HTR-8/SVneo (cell line): ENCODE results near the gene AXL.
A peak's percentile ranks its signal among the peaks of the same experiment; 100 is the strongest.
"Not testable (repeated sequence)": the region's sequence is repeated elsewhere in the genome, so short reads cannot be mapped to it uniquely, and the experiment has no call there.

Experiments
- DNase-seq: peaks from one replicate; pipeline ENCODE4 v3.0.0; 2011; ENCODE audit warnings: low spot score, mixed read lengths; ENCODE audit not compliant: insufficient read length
- FAIRE-seq: peaks from 2 replicates; lab custom pipeline; 2011; peaks lifted over from hg19 to GRCh38; lab: Jason Lieb, UNC

AXL gene

DNA sequence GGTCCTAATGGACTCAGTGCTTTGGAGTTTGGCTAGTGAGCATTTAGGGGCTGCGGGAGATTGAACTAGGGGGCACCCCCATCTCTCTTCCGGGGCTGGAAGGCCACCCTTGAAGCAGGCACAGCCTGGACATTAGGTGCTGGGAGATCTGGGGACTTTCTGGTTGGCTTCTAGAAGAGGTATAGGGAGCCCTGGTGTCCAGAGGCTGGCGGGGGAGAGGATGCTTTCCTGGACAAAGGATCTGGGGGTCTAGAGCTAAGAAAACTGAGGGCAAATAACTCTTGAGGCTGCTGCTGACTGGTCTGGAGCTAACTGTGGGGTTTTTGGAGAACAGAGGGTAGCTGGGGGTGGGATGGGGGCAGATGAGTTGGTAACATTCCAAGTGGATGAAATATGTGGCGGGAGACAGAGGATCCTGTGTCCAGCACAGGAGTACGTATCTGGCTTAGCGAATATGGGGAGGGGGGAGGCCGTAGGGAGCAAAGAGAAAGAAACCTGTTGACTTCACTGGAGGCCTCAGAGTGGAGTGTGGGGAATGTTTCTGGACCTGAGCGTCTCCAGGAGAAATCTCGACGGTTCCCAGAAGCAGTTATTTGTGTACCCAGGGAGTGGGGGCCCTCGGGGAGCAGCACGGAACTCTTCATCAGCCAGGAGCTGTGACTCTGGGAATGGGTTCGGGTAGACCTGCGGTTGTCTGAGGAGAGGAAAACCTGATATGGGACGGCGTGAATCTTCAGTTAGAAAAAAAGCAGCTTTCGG is 46.6 kb downstream of the AXL start:
- DNase-seq (peak; percentile 23), FAIRE-seq (no peak)

DNA sequence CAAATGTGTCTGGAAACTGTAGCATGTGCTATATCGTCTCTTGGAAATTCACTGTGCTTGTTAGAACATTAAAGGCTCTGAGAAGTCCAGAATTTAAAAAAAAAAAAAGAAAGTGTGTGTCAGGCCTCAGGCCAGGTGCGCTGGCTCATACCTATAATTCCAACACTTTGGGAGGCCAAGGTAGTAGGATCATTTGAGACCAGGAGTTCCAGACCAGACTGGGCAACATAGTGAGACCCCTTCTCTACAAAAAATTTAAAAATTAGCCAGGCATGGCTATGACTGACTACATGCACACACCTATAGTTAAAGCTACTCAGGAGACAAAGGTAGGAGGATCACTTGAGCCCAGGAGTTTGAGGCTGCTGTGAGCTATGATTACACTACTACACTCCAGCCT is 50.0 kb downstream of the AXL start:
- DNase-seq (no peak), FAIRE-seq (no peak)

DNA sequence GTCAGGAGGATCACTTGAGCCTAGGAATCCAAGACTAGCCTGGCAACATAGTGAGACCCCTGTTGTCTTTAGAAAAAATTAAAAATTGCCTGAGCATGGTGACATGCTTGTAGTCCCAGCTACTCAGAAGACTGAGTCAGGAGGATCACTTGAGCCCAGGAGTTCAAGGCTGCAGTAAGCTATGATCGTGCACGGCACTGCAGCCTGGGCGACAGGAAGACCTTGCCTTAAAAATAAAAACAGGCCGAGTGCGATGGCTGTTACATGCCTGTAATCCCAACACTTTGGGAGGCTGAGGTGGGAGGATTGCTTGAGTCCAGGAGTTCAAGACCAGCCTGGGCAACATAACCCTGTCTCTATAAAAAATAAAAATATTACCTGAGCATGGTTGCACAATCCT is 50.5 kb downstream of the AXL start:
- no peak for DNase-seq
- no peak for FAIRE-seq

DNA sequence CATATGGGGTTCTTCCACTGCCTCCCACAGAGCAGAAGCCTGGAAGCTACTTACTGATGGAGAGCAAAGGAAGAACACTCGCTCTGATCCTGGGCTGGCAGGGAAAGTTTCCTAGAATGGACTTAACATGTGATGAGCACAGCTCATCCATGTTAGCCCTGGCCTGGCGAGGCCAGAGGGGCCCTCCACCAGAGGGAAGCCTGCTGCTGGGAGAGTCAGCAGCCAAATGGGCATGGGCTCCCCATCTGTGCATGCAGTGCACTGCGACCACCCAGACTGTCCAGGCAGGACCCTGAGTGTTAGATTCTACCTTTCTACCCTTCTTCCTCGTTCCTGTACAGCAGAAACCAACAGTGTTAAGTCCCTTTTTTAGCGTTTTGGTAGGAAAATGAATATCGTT is 54.1 kb downstream of the AXL start:
- no peak for FAIRE-seq
- DNase-seq, result no peak

DNA sequence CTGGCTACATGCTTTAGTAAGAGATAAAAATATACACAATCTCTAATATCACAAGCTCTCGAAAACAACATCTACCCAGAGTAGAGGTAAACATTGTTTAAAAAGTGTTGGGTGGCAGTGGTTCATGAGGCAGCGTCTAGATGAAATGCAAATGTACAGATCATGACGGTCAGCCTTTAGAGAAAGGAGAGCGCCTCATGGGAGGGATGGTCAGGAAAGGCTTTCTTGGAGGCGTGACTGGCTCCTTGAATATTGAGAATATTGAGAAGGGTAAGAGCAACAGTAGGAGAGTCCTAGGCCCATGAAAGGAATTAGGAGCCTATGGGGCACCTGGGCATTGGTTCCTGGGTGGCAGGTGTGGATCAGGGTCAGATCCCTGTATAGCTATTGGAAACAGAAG is 55.8 kb downstream of the AXL start:
- FAIRE-seq, result no peak
- no peak for DNase-seq

DNA sequence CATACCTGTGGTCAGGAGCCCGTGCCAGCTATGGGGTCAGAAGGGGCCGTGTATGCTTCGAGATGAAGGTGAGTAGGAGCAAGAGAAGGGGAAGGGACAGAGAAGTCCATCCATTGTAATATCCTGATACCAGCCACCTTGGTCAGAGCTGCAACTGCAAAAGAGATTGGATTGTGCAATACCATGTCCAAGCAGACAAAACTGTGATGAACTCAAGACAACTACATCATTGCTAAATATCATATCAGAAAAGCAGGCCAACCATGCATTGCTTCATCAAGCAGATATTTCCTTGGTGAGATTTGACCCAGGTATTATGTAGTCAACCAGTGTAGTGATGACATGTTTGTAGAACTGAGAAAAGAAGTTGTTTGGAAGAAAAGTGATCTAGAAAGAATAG is 57.2 kb downstream of the AXL start:
- no peak for FAIRE-seq
- DNase-seq, result no peak

DNA sequence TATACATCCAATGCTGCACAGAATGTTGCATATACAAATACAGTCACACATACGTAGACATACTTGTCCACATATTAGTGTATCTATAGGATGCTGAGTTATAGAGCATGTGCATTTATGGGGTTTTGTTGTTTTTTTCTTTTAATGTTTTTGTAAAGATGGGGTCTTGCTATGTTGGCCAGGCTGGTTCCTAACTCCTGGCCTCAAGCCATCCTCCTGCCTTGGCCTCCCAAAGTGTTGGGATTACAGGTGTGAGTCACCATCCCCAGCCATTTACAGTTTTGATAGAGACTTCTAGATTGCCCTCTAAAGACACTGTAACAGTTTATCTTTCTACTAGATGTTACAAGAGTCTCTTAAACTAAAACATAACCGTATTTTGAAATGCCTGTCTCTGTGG is 59.5 kb downstream of the AXL start:
- no peak for DNase-seq
- no peak for FAIRE-seq

DNA sequence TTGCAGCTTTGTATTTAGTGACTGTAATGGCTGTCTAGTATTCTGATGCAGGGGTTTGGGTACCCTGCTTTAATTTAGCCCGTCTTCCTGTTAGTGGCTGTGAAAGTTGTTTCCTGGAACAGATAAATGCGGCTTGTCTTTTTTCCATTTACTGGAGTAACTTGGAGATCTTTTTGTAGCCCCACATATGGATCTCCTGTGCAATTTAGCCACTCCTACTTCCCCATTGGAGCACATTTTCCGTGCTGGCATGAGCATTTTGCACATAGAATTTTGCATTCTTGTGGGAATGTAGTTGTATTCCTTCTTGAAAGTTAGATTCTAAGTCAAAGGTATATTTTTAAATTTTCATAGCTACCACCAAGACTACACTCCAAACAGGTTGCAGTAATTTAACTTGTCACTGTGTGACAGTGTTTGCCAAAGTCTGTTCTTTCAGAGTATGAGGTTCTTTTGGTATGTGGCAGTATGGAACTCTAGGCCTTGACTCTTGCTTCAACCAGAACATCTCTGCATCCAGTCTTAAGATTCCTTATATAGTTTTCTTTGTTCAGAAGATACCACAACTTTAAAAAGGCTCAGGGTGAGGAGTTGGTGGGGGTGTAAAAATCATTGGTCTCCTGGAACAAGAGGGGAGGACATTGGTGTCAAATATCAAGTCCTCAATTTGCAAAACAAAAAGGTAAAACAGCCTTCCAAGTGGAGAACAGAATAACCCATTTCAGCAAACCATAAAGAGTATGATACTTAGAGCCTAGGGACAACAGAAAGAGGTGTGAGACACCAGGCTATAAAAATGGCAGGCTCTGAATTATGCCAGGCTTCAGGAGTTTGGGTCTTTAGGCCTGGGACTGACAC is 69.9 kb downstream of the AXL start:
- DNase-seq (no peak), FAIRE-seq (no peak)

DNA sequence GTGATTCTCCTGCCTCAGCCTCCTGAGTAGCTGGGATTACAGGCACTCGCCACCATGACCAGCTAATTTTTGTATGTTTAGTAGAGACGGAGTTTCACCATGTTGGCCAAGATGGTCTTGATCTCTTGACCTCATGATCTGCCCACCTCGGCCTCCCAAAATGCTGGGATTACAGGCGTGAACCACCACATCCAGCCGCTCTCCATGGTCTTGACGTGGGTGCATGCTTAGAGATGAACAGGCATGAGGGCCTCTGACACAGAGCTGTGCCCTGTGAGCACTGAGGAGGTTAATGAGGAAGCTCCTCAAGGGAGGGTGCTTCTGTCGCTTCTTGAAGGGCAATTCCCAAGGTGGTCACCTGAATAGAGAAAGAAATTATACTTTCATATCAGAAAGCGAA is 70.8 kb downstream of the AXL start:
- not testable (repeated sequence) for FAIRE-seq, DNase-seq

DNA sequence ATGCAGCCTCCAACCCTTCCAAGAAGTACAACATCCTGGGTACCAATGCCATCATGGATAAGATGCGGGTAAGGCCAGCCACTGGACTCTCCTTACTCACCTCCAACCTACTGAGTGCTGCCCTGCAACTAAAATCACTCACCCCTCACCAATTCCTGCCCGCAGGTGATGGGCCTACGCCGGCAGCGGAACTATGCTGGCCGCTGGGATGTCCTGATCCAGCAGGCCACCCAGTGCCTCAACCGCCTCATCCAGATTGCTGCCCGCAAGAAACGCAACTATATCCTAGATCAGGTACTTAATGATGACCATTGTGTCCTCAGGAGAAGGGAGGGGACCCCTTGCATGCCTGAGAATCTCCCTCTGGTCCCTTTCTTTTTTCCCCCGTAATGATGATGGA is 75.4 kb downstream of the AXL start:
- no peak for FAIRE-seq
- no peak for DNase-seq

DNA sequence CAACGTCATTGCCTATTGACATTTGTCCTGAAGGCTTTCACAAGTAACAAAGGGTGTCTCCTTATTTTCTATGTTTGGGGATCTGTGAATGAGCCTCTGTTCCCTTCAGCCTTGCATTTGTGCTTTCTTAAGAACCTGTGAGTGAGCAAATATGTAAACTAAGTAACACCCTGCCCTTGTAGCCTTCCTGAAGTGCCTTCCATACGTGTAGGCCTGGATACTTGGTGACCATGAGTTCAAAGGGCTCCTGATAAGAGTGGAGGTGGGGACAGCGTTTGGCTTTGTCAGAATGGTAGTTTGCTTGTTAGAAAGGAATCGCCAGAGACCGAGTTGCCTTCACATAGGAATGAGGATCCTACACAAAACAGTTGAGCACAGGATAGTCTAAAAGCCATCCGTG is 76.5 kb downstream of the AXL start:
- FAIRE-seq, result no peak

DNA sequence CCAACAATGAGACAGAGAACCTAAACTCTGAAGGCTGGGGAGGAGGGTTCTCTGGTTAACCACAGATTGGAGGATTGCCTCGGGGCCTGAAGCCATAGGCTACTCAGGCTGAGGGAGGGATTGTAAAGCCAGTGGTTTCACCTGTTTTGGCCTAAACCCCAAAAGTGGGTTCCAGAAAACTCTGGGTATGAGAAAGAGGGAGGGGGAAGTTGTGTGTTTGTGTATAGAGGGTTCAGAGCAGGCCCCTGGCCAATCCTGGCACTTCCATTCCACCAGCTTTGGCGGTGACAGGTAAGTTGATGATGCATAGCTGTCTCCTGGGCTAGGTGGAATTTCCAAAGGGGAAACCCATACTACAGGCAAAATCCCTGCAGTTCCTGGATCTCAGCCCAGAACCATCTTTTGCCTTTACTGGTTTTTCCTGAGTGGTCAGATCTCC is 77.4 kb downstream of the AXL start:
- DNase-seq, result no peak
- no peak for FAIRE-seq

More for the DNA sequence above, 76.5 kb downstream of the AXL start:
- no peak for DNase-seq

DNA sequence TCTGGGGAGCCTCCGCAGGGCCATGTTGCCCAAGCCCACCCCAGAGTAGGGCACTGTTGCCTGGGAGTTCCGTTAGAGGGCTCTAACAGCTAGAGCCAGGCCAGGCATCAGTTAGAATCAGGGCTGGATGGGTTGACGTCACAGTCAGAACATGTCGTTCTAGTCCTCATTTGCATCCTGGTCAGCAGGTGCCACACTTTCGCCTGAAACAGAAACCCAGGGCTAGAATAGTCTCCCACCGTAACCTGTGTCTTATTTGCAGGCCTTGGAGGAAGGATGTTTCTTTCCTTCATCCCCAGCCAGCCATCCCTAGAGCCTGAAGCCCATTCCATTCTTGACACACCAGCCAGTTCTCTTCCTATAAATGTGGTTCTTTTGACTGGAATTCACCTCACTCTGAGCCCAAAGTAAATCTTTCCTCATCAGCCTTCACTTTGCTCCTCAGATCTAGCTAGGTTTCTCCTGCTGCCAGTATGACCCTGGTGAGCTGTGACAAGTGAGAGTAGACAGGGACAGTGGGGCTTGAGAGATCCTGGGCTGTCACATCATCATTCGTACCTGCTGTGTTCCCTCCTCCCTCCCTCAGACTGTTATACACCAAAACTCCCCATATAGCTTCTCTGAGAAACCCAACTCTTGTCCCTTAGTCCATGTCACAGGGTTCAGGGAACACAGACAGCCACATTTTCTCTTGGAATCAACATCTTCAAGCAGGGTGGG is 78.8 kb downstream of the AXL start:
- DNase-seq (no peak), FAIRE-seq (no peak)

DNA sequence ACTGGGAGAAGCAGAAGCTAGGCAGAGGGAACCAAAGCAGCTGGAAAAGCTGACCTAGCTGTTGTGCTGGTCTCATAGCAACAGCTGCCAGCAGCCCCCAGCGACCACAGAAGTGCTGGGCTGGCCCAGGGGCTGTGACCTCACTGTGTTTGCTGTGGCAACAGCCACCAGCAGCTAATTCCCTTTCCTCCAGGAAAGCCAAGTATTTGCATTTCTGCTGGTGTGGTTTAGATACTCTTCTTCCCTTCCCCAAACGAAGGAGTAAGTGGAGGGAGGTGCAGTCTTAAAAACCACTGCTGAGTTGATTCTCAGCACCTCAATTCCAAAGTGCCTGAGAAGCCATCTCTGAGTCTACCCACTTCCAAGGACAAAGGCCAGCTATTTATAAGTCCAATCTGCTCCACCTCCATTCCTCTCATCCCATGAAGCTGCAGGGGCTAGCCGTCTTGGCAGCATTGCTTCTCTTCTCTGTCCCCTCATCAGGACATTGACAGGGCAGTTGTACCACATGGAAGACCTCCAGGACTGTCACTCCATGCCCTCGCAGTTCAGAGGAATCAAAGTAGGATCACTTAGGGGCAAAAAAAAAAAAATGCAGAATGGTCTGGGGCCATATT is 79.4 kb downstream of the AXL start:
- DNase-seq (no peak), FAIRE-seq (no peak)

DNA sequence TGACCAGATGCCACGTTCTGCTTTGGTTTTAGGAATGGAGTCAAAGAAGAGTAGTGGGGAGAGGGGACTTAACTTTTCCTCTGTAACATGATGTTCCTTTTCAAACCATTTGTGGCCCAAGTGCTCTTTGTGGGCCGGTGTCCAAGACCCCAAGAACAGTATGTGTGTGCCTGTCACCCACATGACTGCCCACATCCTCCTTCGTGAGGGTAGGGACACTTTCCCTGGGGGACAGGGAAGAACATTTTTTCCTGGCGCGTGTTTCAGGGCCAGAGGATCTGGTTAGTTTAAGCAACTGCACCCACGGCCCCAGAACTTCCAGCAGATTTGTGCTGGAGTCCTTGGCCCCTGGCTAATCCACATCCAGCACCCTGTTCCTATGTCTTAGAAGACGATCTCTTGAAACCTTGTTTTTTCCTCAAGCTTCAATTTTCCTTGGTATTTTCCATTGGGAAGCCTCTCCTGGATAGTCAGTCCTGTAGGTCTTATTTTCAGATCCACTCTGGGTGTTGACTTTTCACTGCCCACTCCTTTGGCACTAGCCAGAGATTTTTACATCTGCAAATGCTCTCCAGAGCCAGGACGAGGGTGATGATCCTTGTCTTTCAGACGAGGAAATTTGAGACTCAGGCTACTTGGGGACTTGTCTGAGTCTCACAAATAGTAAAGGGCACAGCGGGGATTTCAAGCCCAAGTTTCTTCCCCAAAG is 80.2 kb downstream of the AXL start:
- DNase-seq, result no peak
- FAIRE-seq, result no peak

DNA sequence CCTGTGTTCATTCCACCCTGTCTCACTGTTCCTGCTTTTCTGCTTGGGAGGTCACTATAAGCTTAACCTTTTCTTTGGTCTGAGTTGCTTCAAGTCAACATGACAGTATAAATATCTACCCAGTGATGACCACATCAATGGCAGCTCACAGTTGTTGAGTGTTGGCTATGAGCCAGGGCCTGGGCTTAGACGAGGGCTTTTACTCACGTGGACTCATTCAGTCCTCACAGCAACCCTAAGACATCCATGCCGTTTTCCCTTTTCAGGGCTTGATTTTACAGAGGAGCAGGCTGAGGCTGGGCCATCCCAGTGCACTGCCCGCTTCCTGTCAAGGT is 80.7 kb downstream of the AXL start:
- DNase-seq (no peak), FAIRE-seq (no peak)

DNA sequence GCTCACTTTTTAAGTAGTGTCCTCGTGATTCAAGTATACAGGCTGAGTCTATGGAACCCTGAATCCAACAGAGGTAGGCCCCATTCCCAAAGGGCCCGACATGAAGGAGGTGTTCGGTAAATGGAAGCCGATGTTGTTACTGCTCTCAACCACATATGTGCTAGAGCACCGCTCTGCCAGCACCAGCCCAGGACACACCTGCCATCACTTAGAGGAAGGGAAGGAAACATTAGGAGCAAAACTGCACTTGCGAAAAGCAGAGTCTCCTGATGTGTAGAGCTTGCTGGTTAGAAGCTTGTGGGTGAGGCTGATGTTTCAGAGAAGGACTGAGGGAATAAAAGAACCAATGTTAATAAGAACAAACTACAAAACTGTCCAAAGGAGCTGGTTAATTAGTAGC is 81.5 kb downstream of the AXL start:
- no peak for FAIRE-seq

DNA sequence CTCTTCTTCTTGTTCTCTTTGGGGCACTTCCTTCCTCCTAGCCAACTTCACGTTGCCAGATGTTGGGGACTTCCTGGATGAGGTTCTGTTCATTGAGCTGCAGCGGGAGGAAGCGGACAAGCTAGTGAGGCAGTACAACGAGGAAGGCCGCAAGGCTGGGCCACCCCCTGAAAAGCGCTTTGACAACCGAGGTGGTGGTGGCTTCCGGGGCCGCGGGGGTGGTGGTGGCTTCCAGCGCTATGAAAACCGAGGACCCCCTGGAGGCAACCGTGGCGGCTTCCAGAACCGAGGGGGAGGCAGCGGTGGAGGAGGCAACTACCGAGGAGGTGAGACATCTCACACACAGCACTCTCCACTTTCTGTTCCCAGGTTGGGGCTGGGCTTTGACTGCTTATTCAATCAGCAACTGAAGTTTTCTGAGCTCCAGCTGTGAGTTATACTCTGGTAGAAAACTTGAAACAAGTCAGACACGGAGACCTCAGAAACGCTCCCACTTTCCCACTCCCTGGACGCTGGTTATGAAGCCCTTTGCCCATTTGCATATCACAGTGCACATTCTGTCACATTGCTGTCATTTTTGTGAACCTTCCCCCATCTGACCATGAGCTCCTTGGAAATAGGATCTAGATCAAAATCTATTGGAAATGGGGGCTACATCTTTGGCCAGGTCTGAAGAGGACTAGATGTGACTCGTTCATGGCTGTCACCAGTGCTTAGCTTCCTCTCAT is 83.8 kb downstream of the AXL start:
- DNase-seq, result no peak
- FAIRE-seq, result no peak

More for the DNA sequence above, 81.5 kb downstream of the AXL start:
- no peak for DNase-seq

DNA sequence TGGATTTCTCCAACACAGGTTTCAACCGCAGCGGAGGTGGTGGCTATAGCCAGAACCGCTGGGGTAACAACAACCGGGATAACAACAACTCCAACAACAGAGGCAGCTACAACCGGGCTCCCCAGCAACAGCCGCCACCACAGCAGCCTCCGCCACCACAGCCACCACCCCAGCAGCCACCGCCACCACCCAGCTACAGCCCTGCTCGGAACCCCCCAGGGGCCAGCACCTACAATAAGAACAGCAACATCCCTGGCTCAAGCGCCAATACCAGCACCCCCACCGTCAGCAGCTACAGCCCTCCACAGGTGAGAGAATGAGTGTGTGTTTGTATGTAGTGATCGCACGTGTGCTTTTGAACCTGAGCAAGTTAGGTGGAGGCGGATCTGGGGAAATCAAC is 84.9 kb downstream of the AXL start:
- no peak for DNase-seq
- FAIRE-seq, result no peak
